Anterior cingulate cortex (tissue), 58 donors: Measurements from ENCODE around the gene CCL24.
"Not testable (repeated sequence)": the region's sequence is repeated elsewhere in the genome, so short reads cannot be mapped to it uniquely, and the experiment has no call there.

Experiments
- DNase-seq, 58 donors: peaks; one replicate each; lab custom pipeline; 2025; lab: John Stamatoyannopoulos, UW

Gene CCL24

DNA sequence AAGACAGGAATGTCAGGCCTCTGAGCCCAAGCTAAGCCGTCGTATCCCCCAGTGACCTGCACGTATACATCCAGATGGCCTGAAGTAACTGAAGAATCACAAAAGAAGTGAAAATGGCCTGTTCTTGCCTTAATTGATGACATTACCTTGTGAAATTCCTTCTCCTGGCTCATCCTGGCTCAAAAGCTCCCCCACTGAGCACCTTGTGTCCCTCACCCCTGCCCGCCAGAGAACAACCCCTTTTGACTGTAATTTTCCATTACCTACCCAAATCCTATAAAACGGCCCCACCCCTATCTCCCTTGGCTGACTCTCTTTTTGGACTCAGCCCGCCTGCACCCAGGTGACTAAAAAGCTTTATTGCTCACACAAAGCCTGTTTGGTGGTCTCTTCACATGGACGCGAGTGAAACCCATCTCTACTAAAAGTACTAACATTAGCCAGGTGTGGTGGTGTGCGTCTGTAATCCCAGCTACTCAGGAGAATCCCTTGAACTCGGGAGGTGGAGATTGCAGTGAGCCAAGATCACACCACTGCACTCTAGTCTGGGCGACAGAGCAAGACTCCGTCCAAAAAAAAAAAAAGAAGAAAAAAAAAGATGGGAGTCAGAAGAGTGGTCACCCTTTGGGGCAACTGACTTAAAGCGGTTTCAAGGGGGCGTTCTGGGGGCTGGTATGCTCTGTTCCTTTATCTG is 25.3 kb downstream of the CCL24 start:
- DNase-seq = not testable (repeated sequence)

- not testable (repeated sequence) for DNase-seq
Observed at GRCh38 chr7:75783058-75783457, 30.5 kb downstream of the CCL24 start.

DNA sequence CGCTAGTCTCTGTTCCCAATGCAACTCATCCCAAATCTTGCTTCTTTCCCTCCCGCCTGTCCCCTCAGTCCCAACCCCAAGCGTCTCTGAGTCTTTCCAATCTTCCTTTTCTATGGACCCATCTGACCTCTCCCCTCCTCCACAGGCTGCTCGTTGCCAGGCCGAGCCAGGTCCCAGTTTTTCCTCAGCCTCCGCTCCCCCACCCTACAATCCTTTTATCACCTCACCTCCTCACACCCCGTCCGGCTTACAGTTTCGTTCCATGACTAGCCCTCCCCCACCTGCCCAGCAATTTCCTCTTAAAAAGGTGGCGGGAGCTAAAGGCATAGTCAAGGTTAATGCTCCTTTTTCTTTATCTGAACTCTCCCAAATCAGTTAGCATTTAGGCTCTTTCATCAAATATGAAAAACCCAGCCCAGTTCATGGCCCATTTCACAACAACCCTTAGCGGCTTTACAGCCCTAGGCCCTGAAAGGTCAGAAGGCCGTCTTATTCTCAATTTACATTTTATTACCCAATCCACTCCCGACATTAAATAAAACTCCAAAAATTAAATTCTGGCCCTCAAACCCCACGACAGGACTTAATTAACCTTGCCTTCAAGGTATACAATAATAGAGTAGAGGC is 32.8 kb downstream of the CCL24 start:
- not testable (repeated sequence) for DNase-seq

- not testable (repeated sequence) for DNase-seq
Observed at GRCh38 chr7:75779516-75779915, 34.1 kb downstream of the CCL24 start.

DNA sequence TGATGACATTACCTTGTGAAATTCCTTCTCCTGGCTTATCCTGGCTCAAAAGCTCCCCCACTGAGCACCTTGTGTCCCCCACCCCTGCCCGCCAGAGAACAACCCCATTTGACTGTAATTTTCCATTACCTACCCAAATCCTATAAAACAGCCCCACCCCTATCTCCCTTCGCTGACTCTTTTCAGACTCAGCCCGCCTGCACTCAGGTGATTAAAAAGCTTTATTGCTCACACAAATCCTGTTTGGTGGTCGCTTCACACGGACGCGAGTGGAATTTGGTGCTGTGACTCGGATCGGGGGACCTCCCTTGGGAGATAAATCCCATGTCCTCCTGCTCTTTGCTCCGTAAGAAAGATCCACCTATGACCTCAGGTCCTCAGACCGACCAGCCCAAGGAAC is 34.6 kb downstream of the CCL24 start:
- DNase-seq = not testable (repeated sequence)

GRCh38 chr7:75776295-75776971 is 37.2 kb downstream of the CCL24 start:
- peak in 2 of 58 donors; percentile 5 to 34 for DNase-seq

- DNase-seq = not testable (repeated sequence)
Observed at GRCh38 chr7:75773958-75774357, 39.6 kb downstream of the CCL24 start.

GRCh38 chr7:75772081-75773077 is 41.2 kb downstream of the CCL24 start, which contains the start of gene CCL26:
Gene CCL26, minus strand, starts transcription at chr7:75772211. Its CDS starts 35 bp downstream, at chr7:75772176.
- no peak for DNase-seq

DNA sequence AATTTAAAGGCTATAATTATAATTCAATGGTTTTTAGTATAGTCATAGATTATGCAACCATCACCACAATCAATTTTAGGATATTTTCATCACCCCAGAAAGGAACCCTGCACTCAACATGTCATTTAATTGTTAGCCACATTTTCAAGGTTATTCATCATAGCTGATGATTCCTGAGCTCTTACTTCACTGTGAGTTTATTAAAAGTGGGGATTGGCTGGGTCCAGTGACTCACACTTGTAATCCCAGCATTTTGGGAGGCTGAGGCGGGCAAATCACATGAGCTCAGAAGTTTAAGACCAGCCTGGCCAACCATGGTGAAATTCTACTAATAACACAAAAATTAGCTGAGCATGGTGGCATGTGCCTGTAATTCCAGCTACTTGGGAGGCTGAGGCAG is 42.4 kb downstream of the CCL24 start:
- DNase-seq = no peak

GRCh38 chr7:75762350-75762917 is 51.2 kb downstream of the CCL24 start:
- peak in 4 of 58 donors; percentile 1 to 54 (median 18) for DNase-seq

DNA sequence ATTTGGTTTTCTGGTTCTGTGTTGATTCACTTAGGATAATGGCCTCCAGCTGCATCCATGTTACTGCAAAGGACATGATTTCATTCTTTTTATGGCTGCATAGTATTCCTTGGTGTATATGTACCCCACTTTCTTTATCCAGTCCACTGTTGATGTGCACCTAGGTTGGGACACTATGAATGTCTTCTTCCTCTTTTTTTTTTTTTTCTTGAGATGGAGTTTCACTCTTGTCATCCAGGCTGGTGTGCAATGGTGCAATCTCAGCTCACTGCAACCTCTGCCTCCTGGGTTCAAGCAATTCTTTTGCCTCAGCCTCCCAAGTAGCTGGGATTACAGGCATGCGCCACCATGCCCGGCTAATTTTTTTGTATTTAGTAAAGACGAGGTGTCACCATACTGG is 51.8 kb downstream of the CCL24 start:
- DNase-seq = not testable (repeated sequence)
